ENCODE data around the gene LAX1.

GRCh38 chr1:203789966-203790365 lies 25.0 kb downstream of the LAX1 start:
- TF ChIP-seq JUN (CRISPR knock-in tag; IDR thresholded peaks at IDR 0.05) (no peak), NR3C1 (CRISPR knock-in tag; conservative IDR thresholded peaks at IDR 0.05; ENCODE audit: low read depth) (no peak), ZNF671 (CRISPR knock-in tag; IDR thresholded peaks at IDR 0.05) (no peak), ZNF232 (CRISPR knock-in tag; IDR thresholded peaks at IDR 0.05) (no peak), CBFB (CRISPR knock-in tag; IDR thresholded peaks at IDR 0.05; ENCODE audit: low read depth) (no peak), IRF1 (CRISPR knock-in tag; IDR thresholded peaks at IDR 0.05) (no peak), FOXJ3 (CRISPR knock-in tag; IDR thresholded peaks at IDR 0.05; ENCODE audit: borderline replicate concordance) (no peak)
- TF ChIP-seq, protein P1, sequence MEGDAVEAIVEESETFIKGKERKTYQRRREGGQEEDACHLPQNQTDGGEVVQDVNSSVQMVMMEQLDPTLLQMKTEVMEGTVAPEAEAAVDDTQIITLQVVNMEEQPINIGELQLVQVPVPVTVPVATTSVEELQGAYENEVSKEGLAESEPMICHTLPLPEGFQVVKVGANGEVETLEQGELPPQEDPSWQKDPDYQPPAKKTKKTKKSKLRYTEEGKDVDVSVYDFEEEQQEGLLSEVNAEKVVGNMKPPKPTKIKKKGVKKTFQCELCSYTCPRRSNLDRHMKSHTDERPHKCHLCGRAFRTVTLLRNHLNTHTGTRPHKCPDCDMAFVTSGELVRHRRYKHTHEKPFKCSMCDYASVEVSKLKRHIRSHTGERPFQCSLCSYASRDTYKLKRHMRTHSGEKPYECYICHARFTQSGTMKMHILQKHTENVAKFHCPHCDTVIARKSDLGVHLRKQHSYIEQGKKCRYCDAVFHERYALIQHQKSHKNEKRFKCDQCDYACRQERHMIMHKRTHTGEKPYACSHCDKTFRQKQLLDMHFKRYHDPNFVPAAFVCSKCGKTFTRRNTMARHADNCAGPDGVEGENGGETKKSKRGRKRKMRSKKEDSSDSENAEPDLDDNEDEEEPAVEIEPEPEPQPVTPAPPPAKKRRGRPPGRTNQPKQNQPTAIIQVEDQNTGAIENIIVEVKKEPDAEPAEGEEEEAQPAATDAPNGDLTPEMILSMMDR (IDR thresholded peaks at IDR 0.05): no peak
